WTC11 (cell line): ENCODE data around the gene TGM2.

ENCODE experiments used
- ARID4B ChIP-seq: sonication (generic); formaldehyde crosslinking; IDR thresholded peaks from 2 replicates; pipeline ENCODE4 v1.8.0; 2023; ENCODE audit warnings: missing genetic modification reagents, mild to moderate bottlenecking, borderline replicate concordance
- ATF1 ChIP-seq: sonication (generic); formaldehyde crosslinking; IDR thresholded peaks from 2 replicates; pipeline ENCODE4 v1.8.1; 2023; ENCODE audit warnings: mild to moderate bottlenecking, moderate library complexity, missing genetic modification reagents
- CTCF ChIP-seq: fragments of 200-600 bp; IDR thresholded peaks from 2 replicates; pipeline ENCODE4 v1.8.0; 2022; ENCODE audit warnings: antibody characterized with exemption
- E2F5 ChIP-seq: sonication (generic); formaldehyde crosslinking; IDR thresholded peaks from 2 replicates; pipeline ENCODE4 v1.8.1; 2022; ENCODE audit warnings: mild to moderate bottlenecking, moderate library complexity, missing genetic modification reagents
- IRF1 ChIP-seq: sonication (generic); formaldehyde crosslinking; IDR thresholded peaks from 2 replicates; pipeline ENCODE4 v1.8.0; 2023; ENCODE audit warnings: missing genetic modification reagents
- ZNF121 ChIP-seq: sonication (generic); formaldehyde crosslinking; IDR thresholded peaks from 2 replicates; pipeline ENCODE4 v1.8.0; 2023; ENCODE audit warnings: missing genetic modification reagents

DNA sequence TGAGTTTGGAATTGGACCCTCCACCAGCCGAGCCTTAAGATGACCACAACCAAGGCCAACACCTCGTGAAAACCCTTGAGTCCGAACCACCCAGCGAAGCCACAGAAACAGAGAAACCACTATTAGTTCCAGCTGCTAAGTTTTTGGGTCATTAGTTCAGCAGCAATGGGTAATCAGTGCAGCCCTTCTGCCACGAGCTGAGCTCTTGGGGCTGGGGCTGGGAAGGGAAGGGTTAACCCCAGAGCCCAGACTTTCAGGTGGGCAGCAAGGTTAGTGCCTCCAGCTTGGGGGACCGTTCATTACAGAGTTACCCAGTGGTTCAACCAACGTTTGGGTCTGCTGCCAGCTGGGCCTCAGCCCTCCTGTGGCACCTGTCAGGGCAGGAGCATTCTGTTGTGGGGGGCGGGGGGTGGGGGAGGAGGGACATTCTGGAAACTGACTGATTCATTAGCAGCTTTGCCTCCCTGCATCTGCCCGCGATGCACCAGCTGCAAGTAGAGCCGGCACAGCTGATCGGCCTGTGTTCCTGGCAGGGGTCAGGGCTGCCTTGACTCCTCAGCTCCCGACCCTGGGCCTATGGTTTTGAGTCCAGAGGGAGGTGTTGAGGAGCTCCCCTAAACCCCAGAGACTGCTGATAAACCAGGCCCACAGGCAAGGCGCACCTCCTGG, 52.7 kb downstream of the TGM2 start:
- TF ChIP-seq E2F5 (CRISPR knock-in tag) (no peak), CTCF (no peak; the same call in 1 of the 2 replicates), ZNF121 (CRISPR knock-in tag) (no peak), IRF1 (CRISPR knock-in tag) (no peak), ATF1 (CRISPR knock-in tag) (no peak), ARID4B (no peak)
